GM18526 (cell line): ENCODE measurements around the gene GADL1.

ENCODE experiments used
- POLR2A ChIP-seq: IDR thresholded peaks from 3 replicates; pipeline ENCODE4 v1.6.1; 2011; ENCODE audit not compliant: insufficient read length; ENCODE audit errors: extremely low read depth

The GADL1 gene

DNA sequence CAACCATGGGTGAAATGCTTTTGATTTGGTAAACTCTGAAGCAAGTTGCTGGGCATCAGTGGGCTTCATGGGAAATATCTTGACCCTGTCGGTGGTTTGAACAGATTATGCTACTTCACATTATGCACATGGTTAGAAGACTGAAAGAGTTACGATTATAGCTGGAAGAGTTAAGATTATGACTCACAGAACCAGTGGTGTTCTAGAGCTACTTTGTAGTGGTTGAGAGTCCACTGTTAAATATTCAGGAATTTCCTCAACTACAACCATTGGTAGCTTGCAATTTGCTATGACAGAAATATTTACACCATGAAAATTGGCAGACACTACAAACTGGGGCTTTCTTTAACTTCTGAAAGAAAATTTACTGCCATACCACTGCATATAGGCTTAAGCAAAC, 99.3 kb downstream of the GADL1 start:
- no peak for TF ChIP-seq POLR2A

DNA sequence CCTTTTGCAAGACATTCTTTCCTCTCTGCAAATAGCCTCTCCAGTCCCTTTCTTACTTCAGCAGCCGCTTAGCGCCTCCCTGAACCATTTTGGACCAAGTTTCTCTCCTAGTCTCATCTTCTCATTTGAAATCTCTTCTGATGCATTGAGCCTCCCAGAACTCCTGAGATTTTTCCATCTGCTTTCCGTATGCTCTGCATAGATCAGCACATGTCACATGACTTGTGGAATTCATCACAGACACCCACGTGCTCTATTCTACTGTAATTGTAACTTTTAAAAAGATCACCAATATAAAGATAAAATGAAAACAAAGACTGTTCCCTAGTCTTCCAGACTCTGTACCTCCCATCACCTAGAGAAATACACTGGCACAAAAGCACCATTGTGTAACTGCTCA, 100.7 kb downstream of the GADL1 start:
- TF ChIP-seq POLR2A = no peak

DNA sequence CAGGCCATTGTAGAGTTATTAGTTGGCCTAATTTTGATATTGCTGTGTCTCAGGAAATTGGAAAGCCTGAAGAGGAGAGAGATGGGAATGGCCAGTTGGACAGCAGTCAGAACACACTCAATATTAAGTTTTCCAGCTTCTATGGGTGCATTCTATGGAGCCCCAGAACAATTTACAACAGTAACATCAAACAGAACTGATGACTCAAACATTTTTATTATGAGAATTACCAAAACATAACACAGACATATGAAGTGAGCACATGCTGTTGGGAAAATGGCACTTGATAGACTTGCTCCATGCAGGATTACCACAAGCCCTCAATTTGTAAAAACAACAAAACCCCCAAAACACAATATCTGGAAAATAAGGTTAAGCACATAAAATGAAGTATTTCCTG, 104.3 kb downstream of the GADL1 start:
- TF ChIP-seq POLR2A = no peak

DNA sequence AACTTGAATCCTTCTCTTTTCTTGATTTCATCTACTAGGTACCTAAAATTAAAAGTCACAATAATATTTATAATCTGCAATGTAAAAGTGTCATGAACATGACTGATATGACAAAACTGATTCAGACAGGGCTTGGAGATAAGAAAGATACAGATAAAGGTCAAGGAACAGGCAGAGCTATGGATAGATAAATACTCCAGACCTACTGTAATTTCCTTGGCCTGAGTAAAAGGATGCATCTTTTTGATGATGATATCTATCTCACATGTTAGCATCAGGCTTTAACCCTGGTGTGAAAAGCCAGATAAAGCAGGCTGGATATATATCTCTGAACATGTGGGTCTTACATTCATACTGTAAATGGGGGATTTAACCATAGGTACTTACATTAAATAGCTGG, 108.1 kb downstream of the GADL1 start:
- no peak for TF ChIP-seq POLR2A

DNA sequence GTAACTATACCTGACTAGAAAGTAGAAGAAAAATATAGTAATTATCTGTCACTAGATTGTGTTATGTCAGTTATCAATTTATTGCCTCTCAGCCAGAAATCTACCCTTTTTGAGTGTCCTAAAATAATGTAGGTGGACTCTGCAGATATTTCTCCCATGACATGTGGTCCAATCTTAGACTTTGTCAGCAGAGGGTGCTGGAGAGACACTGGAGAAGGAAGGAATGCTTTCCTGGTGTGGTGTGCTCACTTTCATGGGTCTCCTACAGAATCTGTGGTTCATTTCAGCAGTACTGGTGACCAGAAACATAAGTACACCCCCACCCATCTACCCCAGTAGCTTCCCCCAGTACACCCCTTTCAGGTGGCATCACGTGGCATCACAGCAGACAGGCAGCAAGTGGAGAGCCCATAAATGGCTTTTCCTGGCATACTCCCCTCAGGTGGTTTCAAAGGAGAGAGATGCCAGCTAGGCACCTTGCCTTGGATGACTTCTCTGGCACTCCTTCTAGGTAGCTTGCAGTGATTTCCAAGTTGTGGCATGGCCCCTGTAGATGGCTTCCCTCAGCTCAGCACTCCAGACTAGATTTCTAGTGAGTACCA, 114.7 kb downstream of the GADL1 start:
- TF ChIP-seq POLR2A = no peak

DNA sequence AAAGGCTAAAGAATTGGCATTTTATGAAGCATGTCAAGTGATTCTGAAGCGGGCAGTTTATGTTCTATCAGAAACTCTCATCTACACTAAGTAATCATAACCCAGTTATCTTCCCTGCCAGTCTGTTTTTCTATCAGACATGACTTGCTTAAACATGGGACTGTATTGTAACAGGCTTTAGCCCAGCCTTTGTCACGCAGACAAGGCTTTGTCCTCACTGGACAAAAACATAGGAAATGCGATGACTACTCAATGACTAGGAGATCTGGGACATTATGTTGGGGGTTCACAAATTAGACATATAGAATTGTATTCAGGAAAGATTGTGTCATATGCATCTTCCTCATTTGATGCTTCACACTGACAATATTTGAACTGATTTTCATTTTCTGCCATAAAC, 115.5 kb downstream of the GADL1 start:
- no peak for TF ChIP-seq POLR2A

DNA sequence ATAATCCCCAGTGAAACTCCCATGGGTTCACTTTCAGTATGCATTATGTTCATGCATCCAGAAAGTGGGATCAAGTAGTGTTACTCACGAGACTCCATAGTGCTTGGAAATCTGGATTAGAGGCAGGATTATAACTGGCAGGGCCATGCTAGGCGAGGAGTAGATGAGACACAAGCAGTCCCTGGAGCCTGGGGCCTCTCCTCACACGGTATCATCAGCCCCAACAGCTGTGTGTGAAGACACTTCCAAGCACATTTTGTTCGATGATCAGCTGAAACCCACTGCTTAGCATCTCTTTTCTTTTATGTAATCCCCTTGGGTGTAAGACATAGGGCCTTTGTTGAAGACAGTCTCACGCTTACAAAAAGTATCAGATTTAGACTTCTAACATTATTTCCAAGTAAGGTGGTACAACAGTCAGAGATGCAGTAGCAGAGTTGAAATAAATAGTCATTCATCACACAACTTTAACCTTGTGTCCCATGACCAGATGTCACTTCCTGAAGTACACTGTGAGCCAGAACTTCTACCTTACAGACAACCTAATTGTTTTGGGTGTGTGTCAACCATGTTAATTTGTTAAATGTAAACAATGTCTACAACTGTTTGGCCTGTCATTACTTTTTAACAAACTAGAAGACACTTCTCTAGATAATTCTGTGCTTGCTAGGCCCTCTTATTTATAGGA, 116.9 kb downstream of the GADL1 start:
- no peak for TF ChIP-seq POLR2A

DNA sequence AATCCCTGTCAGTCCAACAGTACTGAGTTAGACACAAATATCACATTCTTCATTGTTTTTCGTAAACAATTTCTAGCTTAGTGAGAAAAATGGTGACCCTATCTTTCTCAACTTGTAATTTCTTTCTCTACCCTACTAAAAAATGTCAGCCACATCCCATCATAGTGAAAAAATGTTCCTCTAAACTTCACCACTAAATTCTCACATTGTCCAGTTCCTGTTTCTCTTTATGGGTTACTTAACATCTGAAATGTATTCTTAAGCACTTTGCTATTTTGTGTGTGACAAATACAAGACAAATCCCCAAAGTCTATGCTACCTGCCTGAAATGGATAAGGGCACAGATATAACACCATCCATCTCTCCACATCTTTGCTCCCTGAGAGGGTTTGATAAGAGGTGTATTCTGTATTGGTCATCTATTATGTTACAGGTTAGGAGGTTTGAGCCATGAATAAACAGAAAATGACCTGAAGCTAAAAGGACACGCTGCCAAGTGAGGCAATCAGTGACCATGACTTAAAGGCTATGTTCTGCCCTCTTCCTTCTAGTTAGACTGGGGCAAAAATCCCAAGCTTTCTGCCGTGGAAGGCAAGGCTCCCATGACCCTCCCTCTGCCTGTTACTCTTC, 118.2 kb downstream of the GADL1 start:
- no peak for TF ChIP-seq POLR2A

DNA sequence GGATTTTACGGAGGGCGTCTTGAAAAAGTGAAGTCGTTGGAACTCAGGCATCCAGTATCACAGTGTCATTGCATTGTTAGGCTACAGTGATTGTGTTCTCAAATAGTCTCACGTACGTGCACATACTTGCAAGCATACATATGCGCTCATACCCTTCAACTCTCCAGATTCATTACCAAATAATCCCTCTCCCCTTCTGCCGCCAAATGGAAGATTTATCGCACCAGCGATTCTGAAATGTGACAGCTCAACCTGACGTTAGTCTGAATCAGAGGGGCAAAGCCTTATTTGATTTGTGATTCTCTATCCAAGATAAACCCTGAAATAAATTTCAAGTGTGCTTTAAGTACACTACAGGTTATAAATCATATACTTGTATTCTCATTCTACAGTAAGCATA, 119.4 kb downstream of the GADL1 start:
- TF ChIP-seq POLR2A = no peak

DNA sequence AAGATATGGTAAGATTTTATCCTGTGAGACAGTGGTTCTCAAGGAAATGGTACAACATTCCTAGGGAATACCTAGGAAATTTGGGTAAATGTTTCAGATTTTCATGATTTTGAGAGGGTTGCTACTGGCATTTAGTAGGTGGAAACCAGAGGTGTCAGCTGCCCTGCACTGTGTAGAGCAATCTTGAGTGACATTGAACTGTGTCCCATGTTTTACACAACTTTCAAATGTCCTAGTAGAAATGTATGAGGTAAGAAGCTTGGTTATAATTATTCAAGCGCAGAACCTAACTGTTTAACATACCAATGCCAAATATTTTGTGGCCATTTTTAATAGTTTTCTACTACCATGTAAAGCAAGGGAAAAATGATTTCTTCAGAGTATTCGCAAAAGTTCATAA, 120.4 kb downstream of the GADL1 start:
- TF ChIP-seq POLR2A = no peak

DNA sequence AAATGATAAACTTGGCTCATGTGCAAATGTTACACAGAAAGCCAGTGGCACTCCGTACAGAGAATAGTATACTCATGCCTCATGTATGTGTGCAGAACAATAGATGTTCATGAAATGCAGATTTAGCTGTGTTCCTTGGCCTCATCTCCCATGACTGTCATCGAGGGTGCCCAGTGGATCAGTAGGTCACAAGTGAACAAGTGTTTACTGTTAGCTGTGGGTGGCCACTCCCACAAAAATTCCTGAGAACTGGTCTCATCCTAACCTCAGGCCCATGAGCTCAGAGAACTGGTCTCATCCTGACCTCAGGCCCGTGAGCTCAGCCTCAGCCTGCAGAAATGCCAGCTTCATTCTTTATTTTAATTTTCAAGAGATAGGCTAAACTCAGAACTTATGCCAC, 124.1 kb downstream of the GADL1 start:
- no peak for TF ChIP-seq POLR2A

DNA sequence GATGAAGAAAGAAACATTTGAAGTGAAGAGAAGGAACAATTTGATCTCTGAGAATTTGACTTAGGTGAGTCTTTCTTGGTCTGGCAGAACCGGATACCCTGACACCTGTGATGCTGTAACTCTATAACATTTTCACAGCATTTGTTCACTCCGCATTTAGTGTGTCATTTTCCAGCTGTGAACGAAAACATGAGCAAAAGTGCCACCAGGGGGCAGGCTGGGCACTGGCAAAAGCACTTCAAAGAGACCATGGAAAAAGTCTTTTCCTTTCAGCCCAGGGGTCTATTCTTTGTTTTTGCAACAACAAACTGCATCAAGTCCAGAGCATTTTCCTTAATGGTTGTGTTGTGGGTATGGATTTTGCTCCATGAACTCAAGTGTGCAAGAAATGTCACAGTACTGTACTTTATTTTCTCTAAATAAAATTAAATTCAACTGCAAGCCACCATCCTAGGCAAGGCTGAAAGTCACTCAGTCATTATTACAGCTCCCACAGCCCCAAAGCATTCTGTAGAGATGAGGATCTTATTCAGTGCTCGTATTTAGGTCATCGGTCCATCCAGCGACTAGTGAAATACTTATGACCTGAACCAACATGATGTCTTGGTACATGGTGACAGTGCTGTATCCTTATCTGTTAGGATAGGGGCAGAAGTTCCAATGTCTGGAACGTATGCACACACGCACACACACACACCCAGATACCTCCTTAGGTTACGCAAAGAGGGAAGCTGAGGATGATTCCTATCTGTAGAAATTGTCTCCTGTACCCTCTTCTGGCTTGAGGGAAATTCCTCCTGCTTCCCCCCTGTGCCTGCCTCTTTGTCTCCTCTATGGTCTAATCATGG, 125.5 kb downstream of the GADL1 start:
- no peak for TF ChIP-seq POLR2A

DNA sequence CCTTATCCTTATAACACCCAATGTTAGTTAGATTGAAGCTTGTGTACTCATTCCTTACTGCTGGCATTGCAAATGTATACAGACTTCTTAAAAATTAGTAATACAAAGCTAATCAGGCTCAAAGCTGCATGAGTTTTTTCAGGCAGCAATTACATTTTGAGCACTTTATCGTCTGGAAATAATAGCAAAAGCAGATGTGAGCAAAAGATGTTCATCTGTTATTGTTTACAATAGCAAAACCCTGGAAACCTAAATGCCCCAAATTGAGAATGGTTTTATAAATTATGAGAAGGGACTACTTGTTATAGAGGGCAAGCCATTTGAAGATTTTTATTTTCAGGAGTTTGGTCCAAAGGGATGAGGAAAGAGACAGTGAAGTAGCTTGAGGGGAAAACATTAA, 126.4 kb downstream of the GADL1 start:
- TF ChIP-seq POLR2A = no peak

DNA sequence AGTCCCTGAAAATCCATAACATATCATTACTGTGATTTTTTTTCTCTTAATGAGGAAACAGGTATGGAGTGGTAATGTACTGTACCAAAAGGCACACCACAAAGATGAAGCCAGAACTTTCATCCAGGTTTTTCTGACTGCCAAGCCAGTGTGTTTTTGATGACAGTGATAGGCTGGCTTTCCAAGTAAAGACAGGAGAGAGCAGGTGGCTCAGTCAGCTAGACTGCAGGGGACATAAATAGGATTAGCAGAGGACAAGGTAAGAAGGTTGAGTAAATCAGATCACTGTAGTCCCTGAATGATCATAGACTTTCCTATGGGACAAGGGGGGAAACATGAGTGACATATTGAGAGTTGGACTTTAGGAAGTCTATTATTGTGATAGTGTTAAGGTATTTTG, 127.9 kb downstream of the GADL1 start:
- no peak for TF ChIP-seq POLR2A

DNA sequence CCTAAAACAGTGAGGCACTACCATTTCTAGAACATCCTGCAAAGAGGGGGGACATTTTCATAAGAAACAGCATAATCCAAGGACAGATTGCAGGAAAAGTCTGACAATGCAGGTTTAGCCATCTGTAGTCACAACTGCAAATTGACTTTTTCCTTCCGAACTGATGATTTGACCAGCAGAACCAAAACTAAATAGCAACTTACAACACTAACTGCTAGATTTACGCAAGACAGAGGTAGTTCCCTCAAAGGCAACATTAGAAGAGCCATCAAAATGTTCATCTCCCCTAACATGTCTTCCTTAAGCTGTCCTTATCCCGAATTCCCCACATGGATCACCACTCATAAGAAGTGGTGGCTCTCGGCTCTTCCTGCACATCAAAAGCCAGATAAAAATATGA, 129.6 kb downstream of the GADL1 start:
- no peak for TF ChIP-seq POLR2A

DNA sequence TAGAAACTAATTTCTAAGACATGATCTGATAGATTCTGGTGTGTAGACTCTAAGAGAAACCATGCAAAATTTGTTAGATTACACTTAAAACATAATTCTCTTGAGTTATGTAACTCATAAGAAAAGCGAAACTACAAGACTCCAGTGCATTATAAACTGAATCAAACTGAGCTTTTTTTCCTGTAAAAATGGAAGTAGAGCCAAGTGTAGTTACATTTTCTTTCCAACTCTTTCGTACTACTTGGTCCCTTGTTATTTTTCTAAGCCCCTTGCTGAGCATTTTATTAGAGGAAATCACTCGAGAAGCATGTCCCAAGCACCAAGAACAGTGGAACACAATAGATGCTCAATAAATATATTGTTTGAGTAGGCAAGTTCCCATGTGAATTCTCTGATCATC, 130.2 kb downstream of the GADL1 start:
- TF ChIP-seq POLR2A = no peak
